ENCODE data around the gene OTX1.

The OTX1 gene

GRCh38 chr2:63007813-63008458 is 42.7 kb upstream of the OTX1 start:
- H3K36me3 ChIP-seq (ENCODE audit: insufficient read depth, low read length): 0 out of 2 replicates have a peak, but pooled peaks cover 3% of the 10 kb centered on the region
- no peaks in the 10 kb centered on the region for H4K20me1 ChIP-seq (ENCODE audit: insufficient read depth, low read length)
- H3K4me3 ChIP-seq (ENCODE audit: low read depth, low read length, poor library complexity, severe bottlenecking): no peak overlapping the region
- no peak overlapping the region for H3K9ac ChIP-seq (ENCODE audit: low read length)
- H3K4me1 ChIP-seq (ENCODE audit: insufficient read depth, low read length, severe bottlenecking): no peaks in the 10 kb centered on the region
- H3K79me2 ChIP-seq (ENCODE audit: insufficient read depth, low read length): no peaks in the 10 kb centered on the region
- no peaks in the 10 kb centered on the region for H3K27me3 ChIP-seq (ENCODE audit: insufficient read depth, low read length)
- no peak overlapping the region for H2AFZ ChIP-seq (ENCODE audit: low read length)
- no peak overlapping the region for H3K27ac ChIP-seq (ENCODE audit: low read depth, low read length, poor library complexity, severe bottlenecking)
- H3F3A ChIP-seq (ENCODE audit: insufficient read depth, low read length): no peaks in the 10 kb centered on the region
- no peak overlapping the region for H3K4me2 ChIP-seq (ENCODE audit: low read length)
- H3K9me2 ChIP-seq (ENCODE audit: low read depth, low read length): no peaks in the 10 kb centered on the region
- TF ChIP-seq CTCF (IDR thresholded peaks at IDR 0.05; ENCODE audit: low read length): no peak
- TF ChIP-seq EZH2 (IDR thresholded peaks at IDR 0.05; ENCODE audit: borderline replicate concordance, low read length): no peak
- H3K9me3 ChIP-seq (ENCODE audit: low read length): no peaks in the 10 kb centered on the region

- no peaks in the 10 kb centered on the region for H3K79me2 ChIP-seq (ENCODE audit: insufficient read depth, low read length)
- H3K9me2 ChIP-seq (ENCODE audit: low read depth, low read length): no peaks in the 10 kb centered on the region
- no peak overlapping the region for H3K4me2 ChIP-seq (ENCODE audit: low read length)
- H3K27ac ChIP-seq (ENCODE audit: low read depth, low read length, poor library complexity, severe bottlenecking): no peak overlapping the region
- 0 out of 2 replicates have a peak, but pooled peaks cover 3% of the 10 kb centered on the region for H3K36me3 ChIP-seq (ENCODE audit: insufficient read depth, low read length)
- H3K4me3 ChIP-seq (ENCODE audit: low read depth, low read length, poor library complexity, severe bottlenecking): no peak overlapping the region
- no peaks in the 10 kb centered on the region for H4K20me1 ChIP-seq (ENCODE audit: insufficient read depth, low read length)
- H2AFZ ChIP-seq (ENCODE audit: low read length): no peak overlapping the region
- no peaks in the 10 kb centered on the region for H3K27me3 ChIP-seq (ENCODE audit: insufficient read depth, low read length)
- no peaks in the 10 kb centered on the region for H3K4me1 ChIP-seq (ENCODE audit: insufficient read depth, low read length, severe bottlenecking)
- no peak for TF ChIP-seq EZH2 (IDR thresholded peaks at IDR 0.05; ENCODE audit: borderline replicate concordance, low read length)
- no peak for TF ChIP-seq CTCF (IDR thresholded peaks at IDR 0.05; ENCODE audit: low read length)
- no peaks in the 10 kb centered on the region for H3K9me3 ChIP-seq (ENCODE audit: low read length)
- H3F3A ChIP-seq (ENCODE audit: insufficient read depth, low read length): no peaks in the 10 kb centered on the region
- H3K9ac ChIP-seq (ENCODE audit: low read length): no peak overlapping the region
Measured at GRCh38 chr2:63008838-63009237, 41.8 kb upstream of the OTX1 start.

GRCh38 chr2:63009490-63009889 is 41.1 kb upstream of the OTX1 start:
- Histone ChIP-seq H2AFZ (ENCODE audit: low read length) (no peak overlapping the region), H3K9me2 (ENCODE audit: low read depth, low read length) (no peaks in the 10 kb centered on the region), H3K4me3 (ENCODE audit: low read depth, low read length, poor library complexity, severe bottlenecking) (no peak overlapping the region), H3K4me2 (ENCODE audit: low read length) (no peak overlapping the region), H3K36me3 (ENCODE audit: insufficient read depth, low read length) (0 out of 2 replicates have a peak, but pooled peaks cover 3% of the 10 kb centered on the region), H3K9me3 (ENCODE audit: low read length) (no peaks in the 10 kb centered on the region), H3K79me2 (ENCODE audit: insufficient read depth, low read length) (no peaks in the 10 kb centered on the region), H4K20me1 (ENCODE audit: insufficient read depth, low read length) (no peaks in the 10 kb centered on the region), H3K9ac (ENCODE audit: low read length) (no peak overlapping the region), H3K27me3 (ENCODE audit: insufficient read depth, low read length) (no peaks in the 10 kb centered on the region), H3K4me1 (ENCODE audit: insufficient read depth, low read length, severe bottlenecking) (no peaks in the 10 kb centered on the region), H3F3A (ENCODE audit: insufficient read depth, low read length) (no peaks in the 10 kb centered on the region), H3K27ac (ENCODE audit: low read depth, low read length, poor library complexity, severe bottlenecking) (no peak overlapping the region)
- TF ChIP-seq EZH2 (IDR thresholded peaks at IDR 0.05; ENCODE audit: borderline replicate concordance, low read length) (no peak), CTCF (IDR thresholded peaks at IDR 0.05; ENCODE audit: low read length) (no peak)

All from OCI-LY1 (cell line).